NCI-H2107 (cell line): Measurements from ENCODE around the gene ABHD11.
"Not testable (repeated sequence)": the region's sequence is repeated elsewhere in the genome, so short reads cannot be mapped to it uniquely, and the experiment has no call there.

Source experiments
- DNase-seq: peaks from one replicate; lab custom pipeline; 2025; lab: John Stamatoyannopoulos, UW

ABHD11 gene

GRCh38 chr7:73738612-73739386 is at the start of gene ABHD11:
Gene ABHD11, minus strand, starts transcription at chr7:73738802. Its CDS starts 32 bp downstream, at chr7:73738770.
- DNase-seq: peak; percentile 99

GRCh38 chr7:73787786-73788048 is 49.1 kb upstream of the ABHD11 start:
- DNase-seq: not testable (repeated sequence)

- DNase-seq: no peak
Measured at GRCh38 chr7:73786588-73786987, 48.0 kb upstream of the ABHD11 start.

- no peak for DNase-seq
Measured at GRCh38 chr7:73779517-73779916, 40.9 kb upstream of the ABHD11 start.

GRCh38 chr7:73778801-73779389 is 40.3 kb upstream of the ABHD11 start:
- DNase-seq: no peak

- DNase-seq: no peak
Measured at GRCh38 chr7:73774923-73775322, 36.3 kb upstream of the ABHD11 start.

- DNase-seq: no peak
Measured at GRCh38 chr7:73773700-73774517, 35.3 kb upstream of the ABHD11 start.

GRCh38 chr7:73770860-73771670 is 32.5 kb upstream of the ABHD11 start:
- no peak for DNase-seq

GRCh38 chr7:73770002-73770859 is 31.6 kb upstream of the ABHD11 start, which contains the start of gene CLDN3:
Gene CLDN3, minus strand, starts transcription at chr7:73770270. Its CDS starts 221 bp downstream, at chr7:73770049.
- DNase-seq: peak; percentile 91

GRCh38 chr7:73769481-73770001 is 30.9 kb upstream of the ABHD11 start:
- no peak for DNase-seq

- no peak for DNase-seq
Measured at GRCh38 chr7:73768641-73769480, 30.3 kb upstream of the ABHD11 start.

GRCh38 chr7:73766556-73767229 is 28.1 kb upstream of the ABHD11 start:
- no peak for DNase-seq

- DNase-seq: no peak
Measured at GRCh38 chr7:73762659-73762999, 24.0 kb upstream of the ABHD11 start.

- DNase-seq: no peak
Measured at GRCh38 chr7:73761854-73762658, 23.5 kb upstream of the ABHD11 start.

GRCh38 chr7:73758581-73759138 is 20.1 kb upstream of the ABHD11 start:
- DNase-seq: no peak

GRCh38 chr7:73749931-73750776 is 11.6 kb upstream of the ABHD11 start:
- DNase-seq: no peak

GRCh38 chr7:73746378-73746777 is 7.8 kb upstream of the ABHD11 start:
- DNase-seq: no peak
